Kidney (tissue), 14 donors: ENCODE data around the gene BAG5. TPM values are rescaled to one million over a fixed set of nuclear protein-coding genes. Genes with fewer than 3 reads are reported as not detected.

Experiments
- DNase-seq, 5 donors: peaks; one replicate each; pipeline ENCODE4 v3.0.0-alpha.2; 2013 to 2020
- FAIRE-seq: peaks from 2 replicates; lab custom pipeline; 2012; peaks lifted over from hg19 to GRCh38; lab: Jason Lieb, UNC
- H3K27ac ChIP-seq, 2 donors: one replicate each; pipeline ENCODE4 v1.7.0; 2013; ENCODE audit warnings: low read depth in 2 of 2, low read length in 2 of 2, inconsistent platforms in 1 of 2
- H3K27me3 ChIP-seq: one replicate; pipeline ENCODE4 v1.7.1; 2013; ENCODE audit warnings: low read length, inconsistent platforms; ENCODE audit not compliant: control insufficient read depth, insufficient read depth
- H3K36me3 ChIP-seq, 3 donors: one replicate each; pipeline versions ENCODE4 v1.7.0 to v1.7.1; 2013; ENCODE audit warnings: low read length in 3 of 3, control low read depth in 1 of 3, inconsistent platforms in 1 of 3; ENCODE audit not compliant: insufficient read depth in 3 of 3, control insufficient read depth in 2 of 3
- H3K4me1 ChIP-seq, 3 donors: one replicate each; pipeline versions ENCODE4 v1.7.0 to v1.7.1; 2013; ENCODE audit warnings: low read length in 3 of 3, inconsistent platforms in 1 of 3, low read depth in 1 of 3; ENCODE audit not compliant: control insufficient read depth in 2 of 3, insufficient read depth in 2 of 3
- H3K4me3 ChIP-seq, 3 donors: one replicate each; pipeline versions ENCODE4 v1.7.0 to v1.8.1; 2013; ENCODE audit warnings: low read length in 3 of 3, control low read depth in 1 of 3, inconsistent platforms in 1 of 3
- H3K9ac ChIP-seq, 3 donors: one replicate each; pipeline versions ENCODE4 v1.7.0 to v1.7.1; 2013; ENCODE audit warnings: low read length in 3 of 3, control low read depth in 1 of 3, inconsistent platforms in 1 of 3
- H3K9me3 ChIP-seq, 3 donors: one replicate each; pipeline versions ENCODE4 v1.7.0 to v1.7.1; 2013; ENCODE audit warnings: low read length in 3 of 3, control low read depth in 1 of 3, inconsistent platforms in 1 of 3; ENCODE audit not compliant: control insufficient read depth in 2 of 3, insufficient read depth in 1 of 3
- CTCF ChIP-seq: IDR thresholded peaks from 3 replicates; pipeline ENCODE4 v1.5.1; 2012; ENCODE audit warnings: mild to moderate bottlenecking, moderate library complexity, borderline replicate concordance; ENCODE audit not compliant: insufficient read depth; ENCODE audit errors: extremely low read depth
- intact Hi-C: fragments of 100-400 bp; cut with DNase I; formaldehyde crosslinking; loops from one replicate; pipeline ENCODE4 v1.11.1; 2022
- polyA plus RNA-seq: library from polyadenylated mRNA; stranded (reverse); fragments of 350-450 nt; fragmentation: Illumina TruSeq; extraction: RNeasy Lipid Tissue Mini Kit (QIAGEN cat#74804); gene quantifications from one replicate; pipeline ENCODE4 v1.2.3, GENCODE V29; 2014; ENCODE audit warnings: low read depth, low replicate concordance; ENCODE audit not compliant: insufficient read depth
- total RNA-seq: library from RNA; stranded (reverse); fragmentation: NEBNext Ultra II Directional; extraction: Animal tissue kit (Norgen Biotek cat#: 25700); gene quantifications from one replicate; pipeline ENCODE4 v1.2.1, GENCODE V29; 2021
- donor health status: control.
- donor health status: control.
- donor health status: control.
- donor health status: control.
- donor health status: control.
- donor health status: DM: yes; HTN: yes; CAD: no.
- donor health status: Normal renal cell carcinoma (clear cell type).

The BAG5 gene
- total and polyA plus RNA-seq, 2 donors from 2014 or later, result 17.1 to 64.5 TPM

- Histone ChIP-seq H3K27me3 (no peaks in the 10 kb centered on the region), H3K36me3 (no peaks in the 10 kb centered on the region), H3K4me1 (peaks cover 0 to 52% (median 33%) of the 10 kb centered on the region in 3 donors), H3K9ac (peak overlapping the region in 1 of 3 donors; percentile 10), H3K27ac (no peak overlapping the region), H3K4me3 (peak overlapping the region in 1 of 3 donors; percentile 43), H3K9me3 (no peaks in the 10 kb centered on the region)
- DNase-seq (peak in 1 of 5 donors; percentile 48), FAIRE-seq (no peak)
- intact Hi-C loops, result no loop called here
- no peak for TF ChIP-seq CTCF
These were observed 38.9 kb downstream of the BAG5 start for GRCh38 chr14:103523575-103523954.

GRCh38 chr14:103522649-103523574 is 39.5 kb downstream of the BAG5 start, which contains the start of gene CKB:
Gene CKB (minus strand): TSS chr14:103522830. CDS start chr14:103522493, 337 bp downstream.
- intact Hi-C loops, result no loop called here
- FAIRE-seq (no peak), DNase-seq (peak; percentile 62 to 93 (median 84))

GRCh38 chr14:103521951-103522563 is 40.4 kb downstream of the BAG5 start:
- intact Hi-C loops, result no loop called here
- Histone ChIP-seq H3K9me3 (no peaks in the 10 kb centered on the region), H3K36me3 (no peaks in the 10 kb centered on the region), H3K27ac (peak overlapping the region; percentile 63 to 79), H3K4me3 (peak overlapping the region; percentile 32 to 48 (median 36)), H3K9ac (peak overlapping the region in 2 of 3 donors; percentile 14 to 46), H3K27me3 (no peaks in the 10 kb centered on the region), H3K4me1 (peaks cover 0 to 48% (median 37%) of the 10 kb centered on the region in 3 donors)
- DNase-seq (peak in 3 of 5 donors; percentile 55 to 91 (median 87)), FAIRE-seq (no peak)
- no peak for TF ChIP-seq CTCF

More at GRCh38 chr14:103522649-103523574, 39.5 kb downstream of the BAG5 start, which contains the start of gene CKB:
- Histone ChIP-seq H3K9me3 (no peaks in the 10 kb centered on the region), H3K4me3 (peak within 1 kb of the TSS; percentile 32 to 48 (median 36)), H3K36me3 (no peaks in the 10 kb centered on the region), H3K27ac (peak within 1 kb of the TSS; percentile 79 to 85), H3K27me3 (no peaks in the 10 kb centered on the region), H3K9ac (peak within 1 kb of the TSS in 2 of 3 donors; percentile 14 to 46), H3K4me1 (peaks cover 0 to 54% (median 37%) of the 10 kb centered on the region in 3 donors)
- no peak for TF ChIP-seq CTCF
